Kidney (tissue), 14 donors: ENCODE data around the gene ERFL. TPM values are rescaled to one million over a fixed set of nuclear protein-coding genes. Genes with fewer than 3 reads are reported as not detected.
"Not testable (repeated sequence)": the region's sequence is repeated elsewhere in the genome, so short reads cannot be mapped to it uniquely, and the experiment has no call there.

Experiments used
- DNase-seq, 5 donors: peaks; one replicate each; pipeline ENCODE4 v3.0.0-alpha.2; 2013 to 2020
- FAIRE-seq: peaks from 2 replicates; lab custom pipeline; 2012; peaks lifted over from hg19 to GRCh38; lab: Jason Lieb, UNC
- H3K27ac ChIP-seq, 2 donors: one replicate each; pipeline ENCODE4 v1.7.0; 2013; ENCODE audit warnings: low read depth in 2 of 2, low read length in 2 of 2, inconsistent platforms in 1 of 2
- H3K27me3 ChIP-seq: one replicate; pipeline ENCODE4 v1.7.1; 2013; ENCODE audit warnings: low read length, inconsistent platforms; ENCODE audit not compliant: control insufficient read depth, insufficient read depth
- H3K36me3 ChIP-seq, 3 donors: one replicate each; pipeline versions ENCODE4 v1.7.0 to v1.7.1; 2013; ENCODE audit warnings: low read length in 3 of 3, control low read depth in 1 of 3, inconsistent platforms in 1 of 3; ENCODE audit not compliant: insufficient read depth in 3 of 3, control insufficient read depth in 2 of 3
- H3K4me1 ChIP-seq, 3 donors: one replicate each; pipeline versions ENCODE4 v1.7.0 to v1.7.1; 2013; ENCODE audit warnings: low read length in 3 of 3, inconsistent platforms in 1 of 3, low read depth in 1 of 3; ENCODE audit not compliant: control insufficient read depth in 2 of 3, insufficient read depth in 2 of 3
- H3K4me3 ChIP-seq, 3 donors: one replicate each; pipeline versions ENCODE4 v1.7.0 to v1.8.1; 2013; ENCODE audit warnings: low read length in 3 of 3, control low read depth in 1 of 3, inconsistent platforms in 1 of 3
- H3K9ac ChIP-seq, 3 donors: one replicate each; pipeline versions ENCODE4 v1.7.0 to v1.7.1; 2013; ENCODE audit warnings: low read length in 3 of 3, control low read depth in 1 of 3, inconsistent platforms in 1 of 3
- H3K9me3 ChIP-seq, 3 donors: one replicate each; pipeline versions ENCODE4 v1.7.0 to v1.7.1; 2013; ENCODE audit warnings: low read length in 3 of 3, control low read depth in 1 of 3, inconsistent platforms in 1 of 3; ENCODE audit not compliant: control insufficient read depth in 2 of 3, insufficient read depth in 1 of 3
- CTCF ChIP-seq: IDR thresholded peaks from 3 replicates; pipeline ENCODE4 v1.5.1; 2012; ENCODE audit warnings: mild to moderate bottlenecking, moderate library complexity, borderline replicate concordance; ENCODE audit not compliant: insufficient read depth; ENCODE audit errors: extremely low read depth
- intact Hi-C: fragments of 100-400 bp; cut with DNase I; formaldehyde crosslinking; loops from one replicate; pipeline ENCODE4 v1.11.1; 2022
- polyA plus RNA-seq: library from polyadenylated mRNA; stranded (reverse); fragments of 350-450 nt; fragmentation: Illumina TruSeq; extraction: RNeasy Lipid Tissue Mini Kit (QIAGEN cat#74804); gene quantifications from one replicate; pipeline ENCODE4 v1.2.3, GENCODE V29; 2014; ENCODE audit warnings: low read depth, low replicate concordance; ENCODE audit not compliant: insufficient read depth
- total RNA-seq: library from RNA; stranded (reverse); fragmentation: NEBNext Ultra II Directional; extraction: Animal tissue kit (Norgen Biotek cat#: 25700); gene quantifications from one replicate; pipeline ENCODE4 v1.2.1, GENCODE V29; 2021
- donor health status: control.
- donor health status: control.
- donor health status: control.
- donor health status: control.
- donor health status: control.
- donor health status: DM: yes; HTN: yes; CAD: no.
- donor health status: Normal renal cell carcinoma (clear cell type).

ERFL gene
- total and polyA plus RNA-seq, 2 donors from 2014 or later, result 0.69 TPM; not detected in 1

- H3K9me3 ChIP-seq, result no peaks in the 10 kb centered on the region
- peaks cover 16% of the 10 kb centered on the region for H3K27me3 ChIP-seq
- TF ChIP-seq CTCF, result no peak
- H3K4me1 ChIP-seq, result no peaks in the 10 kb centered on the region
- peak overlapping the region in 1 of 3 donors; percentile 28 for H3K4me3 ChIP-seq
- no peaks in the 10 kb centered on the region for H3K36me3 ChIP-seq
- DNase-seq (peak; percentile 75 to 89 (median 81)), FAIRE-seq (no peak)
- intact Hi-C loops, result no loop called here
- H3K9ac ChIP-seq, result no peak overlapping the region
- no peak overlapping the region for H3K27ac ChIP-seq
Measured at GRCh38 chr19:41939861-41940730, 11.8 kb upstream of the ERFL start.

GRCh38 chr19:41939209-41939608, 11.0 kb upstream of the ERFL start:
- H3K27me3 ChIP-seq, result peaks cover 18% of the 10 kb centered on the region
- H3K9me3 ChIP-seq, DNase-seq, FAIRE-seq, H3K27ac ChIP-seq, H3K9ac ChIP-seq, H3K4me3 ChIP-seq, H3K4me1 ChIP-seq, H3K36me3 ChIP-seq, intact Hi-C loops: not testable (repeated sequence)

- Histone ChIP-seq H3K36me3 (no peaks in the 10 kb centered on the region), H3K27ac (no peak overlapping the region), H3K9ac (no peak overlapping the region), H3K9me3 (no peaks in the 10 kb centered on the region), H3K27me3 (peaks cover 26% of the 10 kb centered on the region), H3K4me3 (no peak overlapping the region), H3K4me1 (no peaks in the 10 kb centered on the region)
- DNase-seq, result peak in 1 of 5 donors; percentile 41
- intact Hi-C loops, result no loop called here
- FAIRE-seq, result no peak
- TF ChIP-seq CTCF, result no peak
Measured at GRCh38 chr19:41937525-41938468, 9.5 kb upstream of the ERFL start.

- no peaks in the 10 kb centered on the region for H3K4me1 ChIP-seq
- no peaks in the 10 kb centered on the region for H3K36me3 ChIP-seq
- no peaks in the 10 kb centered on the region for H3K9me3 ChIP-seq
- no peak for TF ChIP-seq CTCF
- DNase-seq (no peak), FAIRE-seq (no peak)
- H3K9ac ChIP-seq, result no peak overlapping the region
- no peak overlapping the region for H3K4me3 ChIP-seq
- intact Hi-C loops, result no loop called here
- no peak overlapping the region for H3K27ac ChIP-seq
- H3K27me3 ChIP-seq, result peaks cover 33% of the 10 kb centered on the region
Measured at GRCh38 chr19:41936961-41937360, 8.7 kb upstream of the ERFL start.
